Neural cell (in vitro differentiated cells): ENCODE results near the gene PTPRN2. TPM values are rescaled to one million over a fixed set of nuclear protein-coding genes. Genes with fewer than 3 reads are reported as not detected.

Experiments
- H2AFZ ChIP-seq: fragments of 200-600, 300-800 bp; sonication (generic), shearing (Covaris generic); 2 replicates; pipeline ENCODE4 v1.6.0; 2014; ENCODE audit warnings: low read depth, mild to moderate bottlenecking, antibody characterized with exemption, low read length, moderate library complexity
- H3F3A ChIP-seq: fragments of 200-600 bp; shearing (Covaris generic); 2 replicates; pipeline ENCODE4 v1.6.1; 2016; ENCODE audit warnings: mild to moderate bottlenecking, moderate library complexity, mixed read lengths, antibody characterized with exemption, low read length; ENCODE audit not compliant: insufficient read depth, poor library complexity, severe bottlenecking
- H3K27ac ChIP-seq: fragments of 200-600, 300-800 bp; sonication (generic), shearing (Covaris generic); 2 replicates; pipeline ENCODE4 v1.5.1; 2014; ENCODE audit warnings: mild to moderate bottlenecking, low read length, moderate library complexity
- H3K27me3 ChIP-seq: fragments of 300-800, 200-600 bp; sonication (generic), shearing (Covaris generic); 2 replicates; pipeline ENCODE4 v1.6.0; 2014; ENCODE audit warnings: mild to moderate bottlenecking, low read depth, low read length, moderate library complexity; ENCODE audit not compliant: insufficient read depth
- H3K36me3 ChIP-seq: fragments of 300-800, 200-600 bp; sonication (generic), shearing (Covaris generic); 2 replicates; pipeline ENCODE4 v1.5.1; 2014; ENCODE audit warnings: mild to moderate bottlenecking, antibody characterized with exemption, low read length, moderate library complexity; ENCODE audit not compliant: insufficient read depth
- H3K4me2 ChIP-seq: fragments of 300-800, 200-600 bp; sonication (generic), shearing (Covaris generic); 2 replicates; pipeline ENCODE4 v1.6.0; 2014; ENCODE audit warnings: mild to moderate bottlenecking, low read length
- H3K4me3 ChIP-seq: fragments of 300-800, 200-600 bp; sonication (generic), shearing (Covaris generic); 2 replicates; pipeline ENCODE4 v1.5.1; 2014; ENCODE audit warnings: mild to moderate bottlenecking, low read length, moderate library complexity
- H3K79me2 ChIP-seq: fragments of 200-600 bp; shearing (Covaris generic); replicated peaks from 2 replicates; pipeline ENCODE4 v1.6.0; 2014; ENCODE audit warnings: mild to moderate bottlenecking, low read length, moderate library complexity; ENCODE audit not compliant: insufficient read depth
- H3K9ac ChIP-seq: fragments of 300-800, 200-600 bp; sonication (generic), shearing (Covaris generic); 2 replicates; pipeline ENCODE4 v1.6.1; 2016; ENCODE audit warnings: mild to moderate bottlenecking, low read length, mixed read lengths
- H3K9me2 ChIP-seq: fragments of 200-600 bp; shearing (Covaris generic); 2 replicates; pipeline ENCODE4 v1.6.1; 2016; ENCODE audit warnings: mild to moderate bottlenecking, low read length, mixed read lengths; ENCODE audit not compliant: insufficient read depth
- H3K9me3 ChIP-seq: fragments of 200-600, 300-800 bp; sonication (generic), shearing (Covaris generic); 2 replicates; pipeline ENCODE4 v1.6.1; 2016; ENCODE audit warnings: mild to moderate bottlenecking, mixed run types, low read length, moderate library complexity, mixed read lengths
- H4K20me1 ChIP-seq: fragments of 200-600 bp; shearing (Covaris generic); 2 replicates; pipeline ENCODE4 v1.6.1; 2016; ENCODE audit warnings: mild to moderate bottlenecking, mixed run types; ENCODE audit not compliant: insufficient read depth
- CTCF ChIP-seq: fragments of 450-650 bp; IDR thresholded peaks from 2 replicates; pipeline ENCODE4 v1.5.1; 2014; ENCODE audit warnings: antibody characterized with exemption, mild to moderate bottlenecking, moderate library complexity; ENCODE audit not compliant: poor library complexity, severe bottlenecking
- EP300 ChIP-seq: fragments of 450-650 bp; conservative IDR thresholded peaks from 2 replicates; pipeline ENCODE4 v1.6.1; 2014; ENCODE audit warnings: antibody characterized with exemption, mild to moderate bottlenecking, moderate library complexity; ENCODE audit not compliant: poor library complexity, severe bottlenecking
- EZH2 ChIP-seq: fragments of 200-600, 300-800 bp; shearing (Covaris generic), sonication (generic); IDR thresholded peaks from 2 replicates; pipeline ENCODE4 v1.6.1; 2014; ENCODE audit warnings: antibody characterized with exemption, low read length, borderline replicate concordance, mild to moderate bottlenecking; ENCODE audit not compliant: insufficient read depth, poor library complexity, severe bottlenecking
- MXI1 ChIP-seq: fragments of 450-650 bp; conservative IDR thresholded peaks from 2 replicates; pipeline ENCODE4 v1.6.1; 2014; ENCODE audit warnings: antibody characterized with exemption, mild to moderate bottlenecking; ENCODE audit not compliant: poor library complexity, severe bottlenecking
- POLR2AphosphoS5 ChIP-seq: IDR thresholded peaks from 2 replicates; pipeline ENCODE4 v1.6.1; 2012
- RAD21 ChIP-seq: fragments of 450-650 bp; conservative IDR thresholded peaks from 2 replicates; pipeline ENCODE4 v1.6.1; 2014; ENCODE audit warnings: antibody characterized with exemption, mild to moderate bottlenecking, moderate library complexity
- REST ChIP-seq: IDR thresholded peaks from 2 replicates; pipeline ENCODE4 v1.6.1; 2012; ENCODE audit warnings: borderline replicate concordance
- SMC3 ChIP-seq: fragments of 450-650 bp; conservative IDR thresholded peaks from 2 replicates; pipeline ENCODE4 v1.6.1; 2014; ENCODE audit warnings: antibody characterized with exemption, mild to moderate bottlenecking, moderate library complexity; ENCODE audit not compliant: poor library complexity
- TAF1 ChIP-seq: IDR thresholded peaks from 2 replicates; pipeline ENCODE4 v1.6.1; 2012; ENCODE audit warnings: low read depth
- polyA plus RNA-seq: library from polyadenylated mRNA; depleted of rRNA; stranded (reverse); fragments of >200 nt; gene quantifications from 2 replicates; pipeline ENCODE4 v1.2.3, GENCODE V29; 2014

PTPRN2 gene
- polyA plus RNA-seq, 1 donor from 2014 or later = 31.0 TPM

- Histone ChIP-seq H3K79me2 (peaks cover 45% of the 10 kb centered on the region), H3K36me3 (peaks cover 11% of the 10 kb centered on the region), H3K9me3 (no peaks in the 10 kb centered on the region), H3F3A (no peaks in the 10 kb centered on the region), H2AFZ (no peak overlapping the region), H3K4me2 (no peak overlapping the region), H3K27me3 (no peaks in the 10 kb centered on the region), H3K9me2 (no peaks in the 10 kb centered on the region), H3K27ac (no peak overlapping the region), H3K4me3 (no peak overlapping the region), H4K20me1 (no peaks in the 10 kb centered on the region), H3K9ac (no peak overlapping the region)
- TF ChIP-seq EZH2 (no peak), POLR2AphosphoS5 (no peak), MXI1 (no peak), EP300 (no peak), TAF1 (no peak), RAD21 (no peak), REST (no peak), SMC3 (no peak), CTCF (no peak)
Measured at GRCh38 chr7:157630301-157630853, 957.2 kb downstream of the PTPRN2 start.

DNA sequence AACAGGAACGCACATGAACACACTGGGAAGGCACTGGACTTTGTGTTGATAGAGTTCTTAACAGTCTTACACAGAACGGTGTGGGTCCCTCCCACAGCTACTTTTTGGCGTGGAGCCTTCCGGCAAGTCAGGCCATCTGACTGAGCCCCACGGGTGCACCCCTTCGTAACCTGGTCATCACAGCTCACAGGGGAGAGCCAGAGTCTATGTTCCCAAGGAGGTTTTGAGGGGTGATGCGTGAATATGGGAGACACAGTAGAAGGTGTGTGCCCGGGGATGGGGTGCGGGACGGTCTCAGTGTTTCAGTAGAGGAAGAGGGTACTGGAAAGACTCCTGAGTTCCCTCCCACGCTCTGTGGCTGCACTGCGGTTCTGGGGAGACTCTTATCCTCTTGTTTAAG lies 959.2 kb downstream of the PTPRN2 start:
- Histone ChIP-seq H4K20me1 (no peaks in the 10 kb centered on the region), H3K9me3 (no peaks in the 10 kb centered on the region), H3K9ac (no peak overlapping the region), H2AFZ (no peak overlapping the region), H3K27me3 (no peaks in the 10 kb centered on the region), H3K4me3 (no peak overlapping the region), H3K9me2 (no peaks in the 10 kb centered on the region), H3K4me2 (no peak overlapping the region), H3F3A (no peaks in the 10 kb centered on the region), H3K79me2 (peaks cover 39% of the 10 kb centered on the region), H3K36me3 (peaks cover 11% of the 10 kb centered on the region), H3K27ac (no peak overlapping the region)
- TF ChIP-seq REST (no peak), EP300 (no peak), MXI1 (no peak), RAD21 (no peak), POLR2AphosphoS5 (no peak), EZH2 (no peak), CTCF (no peak), TAF1 (no peak), SMC3 (no peak)
